Fibroblast of pulmonary artery (primary cell): Measurements from ENCODE around the gene LTBP2.

Experiments
- DNase-seq: peaks from one replicate; pipeline ENCODE4 v3.0.0-alpha.2; 2010; ENCODE audit warnings: low read depth
- H3K4me3 ChIP-seq: replicated peaks from 2 replicates; pipeline ENCODE4 v1.5.1; 2011; ENCODE audit warnings: low read depth, mild to moderate bottlenecking, control low read depth, low read length, moderate library complexity
- TF ChIP-seq, protein P1 (sequence below): IDR thresholded peaks from 2 replicates; pipeline ENCODE4 v1.5.1; 2011; ENCODE audit warnings: mild to moderate bottlenecking, control low read depth, low read length, inconsistent platforms; ENCODE audit errors: missing control alignments

LTBP2 gene

DNA sequence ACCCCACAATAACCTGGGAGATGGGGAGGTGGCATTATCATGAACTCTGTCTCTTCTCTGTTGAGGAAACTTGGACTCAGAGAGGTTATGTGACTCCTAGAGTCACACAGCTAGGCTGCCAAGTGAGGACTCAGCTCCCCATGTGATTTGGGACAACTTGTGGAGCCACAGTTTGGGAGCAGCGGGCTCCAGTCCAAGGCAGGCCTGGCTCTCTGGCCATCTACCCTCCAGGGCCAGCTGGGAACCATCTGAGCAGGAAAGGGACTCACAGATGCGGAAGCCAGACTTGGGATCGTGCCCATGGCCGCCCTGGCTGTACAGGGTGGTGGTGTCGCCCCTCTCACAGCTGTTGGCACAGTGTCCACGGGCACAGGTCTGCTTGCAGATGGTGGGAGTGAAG is 59.4 kb downstream of the LTBP2 start:
- peak; percentile 69 for DNase-seq
- TF ChIP-seq, protein P1, sequence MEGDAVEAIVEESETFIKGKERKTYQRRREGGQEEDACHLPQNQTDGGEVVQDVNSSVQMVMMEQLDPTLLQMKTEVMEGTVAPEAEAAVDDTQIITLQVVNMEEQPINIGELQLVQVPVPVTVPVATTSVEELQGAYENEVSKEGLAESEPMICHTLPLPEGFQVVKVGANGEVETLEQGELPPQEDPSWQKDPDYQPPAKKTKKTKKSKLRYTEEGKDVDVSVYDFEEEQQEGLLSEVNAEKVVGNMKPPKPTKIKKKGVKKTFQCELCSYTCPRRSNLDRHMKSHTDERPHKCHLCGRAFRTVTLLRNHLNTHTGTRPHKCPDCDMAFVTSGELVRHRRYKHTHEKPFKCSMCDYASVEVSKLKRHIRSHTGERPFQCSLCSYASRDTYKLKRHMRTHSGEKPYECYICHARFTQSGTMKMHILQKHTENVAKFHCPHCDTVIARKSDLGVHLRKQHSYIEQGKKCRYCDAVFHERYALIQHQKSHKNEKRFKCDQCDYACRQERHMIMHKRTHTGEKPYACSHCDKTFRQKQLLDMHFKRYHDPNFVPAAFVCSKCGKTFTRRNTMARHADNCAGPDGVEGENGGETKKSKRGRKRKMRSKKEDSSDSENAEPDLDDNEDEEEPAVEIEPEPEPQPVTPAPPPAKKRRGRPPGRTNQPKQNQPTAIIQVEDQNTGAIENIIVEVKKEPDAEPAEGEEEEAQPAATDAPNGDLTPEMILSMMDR = no peak
- H3K4me3 ChIP-seq = no peak overlapping the region

- no peak overlapping the region for H3K4me3 ChIP-seq
- TF ChIP-seq, protein P1 = no peak
- no peak for DNase-seq
Measured at GRCh38 chr14:74551431-74552371, 60.3 kb downstream of the LTBP2 start.

DNA sequence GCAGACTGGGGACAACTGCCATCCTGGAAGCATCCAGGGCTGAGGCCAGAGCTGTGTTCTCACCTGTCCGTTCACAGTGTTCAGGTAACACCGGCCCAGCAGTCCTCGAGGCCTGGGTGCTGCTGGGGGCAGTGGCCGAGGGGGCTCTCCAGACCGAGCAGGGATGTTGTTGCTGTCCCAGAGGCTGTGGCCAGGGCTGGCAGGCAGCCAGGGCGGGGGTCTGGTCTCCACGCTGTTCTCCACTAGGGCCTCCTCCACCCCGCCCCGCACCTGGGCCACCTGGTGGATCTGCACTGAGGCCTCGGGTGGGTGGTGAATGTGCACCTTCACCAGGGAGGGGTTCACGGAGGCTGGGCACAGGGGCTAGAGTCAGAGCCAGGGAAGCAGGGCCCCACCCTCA is 61.0 kb downstream of the LTBP2 start:
- H3K4me3 ChIP-seq = no peak overlapping the region
- no peak for DNase-seq
- TF ChIP-seq, protein P1 = no peak

DNA sequence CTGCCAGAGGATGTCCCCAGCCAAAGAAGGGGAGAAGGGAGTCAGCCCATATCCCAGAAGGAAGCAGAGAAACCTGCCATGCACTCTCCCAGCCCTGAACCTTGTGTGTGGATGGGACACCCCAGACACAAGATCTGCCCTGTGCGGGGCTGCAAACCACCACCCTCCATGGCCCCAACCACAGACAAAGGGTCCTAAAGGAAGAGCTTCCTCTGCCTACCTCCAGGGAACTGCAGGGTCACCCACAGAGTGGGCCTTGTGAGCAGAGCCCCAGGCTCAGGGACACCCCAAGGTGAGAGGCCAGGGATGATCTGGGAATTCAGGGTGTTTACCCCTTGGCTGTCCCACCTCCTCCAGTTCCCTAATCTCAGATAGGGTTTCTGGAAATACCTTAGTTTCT is 62.0 kb downstream of the LTBP2 start:
- H3K4me3 ChIP-seq = no peak overlapping the region
- DNase-seq = no peak
- TF ChIP-seq, protein P1 = no peak

GRCh38 chr14:74549588-74549987 is 62.4 kb downstream of the LTBP2 start:
- DNase-seq = no peak
- TF ChIP-seq, protein P1 = peak; percentile 49
- no peak overlapping the region for H3K4me3 ChIP-seq

GRCh38 chr14:74548881-74549280 is 63.2 kb downstream of the LTBP2 start:
- TF ChIP-seq, protein P1 = no peak
- no peak overlapping the region for H3K4me3 ChIP-seq
- peak; percentile 76 for DNase-seq

- H3K4me3 ChIP-seq = no peak overlapping the region
- DNase-seq = no peak
- TF ChIP-seq, protein P1 = no peak
Measured at GRCh38 chr14:74547331-74547927, 64.6 kb downstream of the LTBP2 start.
